CD14-positive monocyte (primary cell): Measurements from ENCODE around the gene IL12RB1. TPM values are rescaled to one million over a fixed set of nuclear protein-coding genes. Genes with fewer than 3 reads are reported as not detected.
A peak's percentile ranks its signal among the peaks of the same experiment; 100 is the strongest.

Experiments used
- DNase-seq, 3 donors: peaks; one replicate each; pipeline ENCODE4 v3.0.0-alpha.2; 2011 to 2022
- H2AFZ ChIP-seq: 2 replicates; pipeline ENCODE4 v1.6.0; 2012; ENCODE audit warnings: mild to moderate bottlenecking, low read depth, low read length, inconsistent platforms; ENCODE audit not compliant: insufficient read depth, poor library complexity, severe bottlenecking
- H3K27ac ChIP-seq, 2 donors: 1 replicate in 1 of 2; 2 replicates in 1 of 2; pipeline ENCODE4 v1.5.1; 2012 to 2013; ENCODE audit warnings: low read length in 2 of 2, control low read depth in 1 of 2, inconsistent platforms in 1 of 2, low read depth in 1 of 2, mild to moderate bottlenecking in 1 of 2
- H3K27me3 ChIP-seq, 2 donors: one replicate each; pipeline versions ENCODE4 v1.6.0 to v1.6.1; 2011 to 2013; ENCODE audit warnings: low read length in 2 of 2; ENCODE audit not compliant: control insufficient read depth in 2 of 2, insufficient read depth in 2 of 2
- H3K36me3 ChIP-seq, 2 donors: replicated peaks in 1 of 2; 1 replicate in 1 of 2; 2 replicates in 1 of 2; pipeline versions ENCODE4 v1.5.1 to v1.6.1; 2012 to 2013; ENCODE audit warnings: low read length in 2 of 2, control low read depth in 1 of 2, inconsistent platforms in 1 of 2, mild to moderate bottlenecking in 1 of 2; ENCODE audit not compliant: insufficient read depth in 2 of 2, control insufficient read depth in 1 of 2
- H3K4me1 ChIP-seq, 2 donors: 1 replicate in 1 of 2; 2 replicates in 1 of 2; pipeline versions ENCODE4 v1.5.1 to v1.6.1; 2012 to 2013; ENCODE audit warnings: low read length in 2 of 2, control low read depth in 1 of 2, inconsistent platforms in 1 of 2, mild to moderate bottlenecking in 1 of 2, moderate library complexity in 1 of 2; ENCODE audit not compliant: insufficient read depth in 2 of 2, control insufficient read depth in 1 of 2
- H3K4me2 ChIP-seq: replicated peaks from 2 replicates; pipeline ENCODE3; 2012; ENCODE audit warnings: low read length, moderate library complexity, mild to moderate bottlenecking; ENCODE audit not compliant: poor library complexity, severe bottlenecking; ENCODE audit errors: extremely low read depth
- H3K4me3 ChIP-seq, 3 experiments: fragments of 200-600 bp in 1 of 3; sonication (generic) in 1 of 3; replicated peaks in 1 of 3; 1 replicate in 2 of 3; 2 replicates in 1 of 3; pipeline ENCODE4 v1.5.1; 2011 to 2013; ENCODE audit warnings: low read length in 3 of 3, mild to moderate bottlenecking in 3 of 3, control low read depth in 2 of 3, low read depth in 2 of 3, inconsistent platforms in 1 of 3, moderate library complexity in 1 of 3
- H3K79me2 ChIP-seq: 2 replicates; pipeline ENCODE4 v1.6.0; 2012; ENCODE audit warnings: mild to moderate bottlenecking, control low read depth, inconsistent platforms, low read length, moderate library complexity; ENCODE audit not compliant: insufficient read depth
- H3K9ac ChIP-seq: 2 replicates; pipeline ENCODE4 v1.6.0; 2017; ENCODE audit warnings: low read length, mild to moderate bottlenecking; ENCODE audit not compliant: insufficient read depth, poor library complexity, severe bottlenecking
- H3K9me3 ChIP-seq, 2 donors: replicated peaks in 1 of 2; 1 replicate in 1 of 2; 2 replicates in 1 of 2; pipeline versions ENCODE4 v1.5.1 to v1.6.1; 2012 to 2013; ENCODE audit warnings: low read length in 2 of 2, control low read depth in 1 of 2; ENCODE audit not compliant: control insufficient read depth in 1 of 2, insufficient read depth in 1 of 2
- H4K20me1 ChIP-seq: 2 replicates; pipeline ENCODE4 v1.6.0; 2012; ENCODE audit warnings: mild to moderate bottlenecking, low read length, control low read depth, moderate library complexity; ENCODE audit not compliant: insufficient read depth
- H3K27ac Mint-ChIP-seq, 7 donors: one replicate each; pipeline ENCODE4 v1.8.0; 2020; ENCODE audit warnings: mild to moderate bottlenecking in 7 of 7, mixed read lengths in 7 of 7, moderate library complexity in 6 of 7, inconsistent platforms in 2 of 7
- H3K27me3 Mint-ChIP-seq, 3 donors: one replicate each; pipeline ENCODE4 v1.8.0; 2021 to 2022; ENCODE audit warnings: low read depth in 3 of 3, mild to moderate bottlenecking in 3 of 3, mixed read lengths in 3 of 3, moderate library complexity in 3 of 3, inconsistent platforms in 1 of 3
- H3K36me3 Mint-ChIP-seq, 2 donors: one replicate each; pipeline ENCODE4 v1.8.0; 2020; ENCODE audit warnings: mixed read lengths in 2 of 2, inconsistent platforms in 1 of 2, mild to moderate bottlenecking in 1 of 2
- H3K4me1 Mint-ChIP-seq: one replicate; pipeline ENCODE4 v1.8.0; 2020; ENCODE audit warnings: mild to moderate bottlenecking, mixed read lengths
- H3K4me3 Mint-ChIP-seq, 2 donors: one replicate each; pipeline ENCODE4 v1.8.0; 2020; ENCODE audit warnings: mild to moderate bottlenecking in 2 of 2, mixed read lengths in 2 of 2, moderate library complexity in 1 of 2
- H3K9me3 Mint-ChIP-seq, 7 donors: one replicate each; pipeline ENCODE4 v1.8.0; 2020 to 2022; ENCODE audit warnings: mixed read lengths in 7 of 7, mild to moderate bottlenecking in 6 of 7, moderate library complexity in 6 of 7, inconsistent platforms in 2 of 7
- WGBS: methylation state at CpG from one replicate; pipeline ENCODE4 v1.1.5; 2013; ENCODE audit warnings: missing lambda C conversion rate; ENCODE audit not compliant: insufficient coverage; 5-methylcytosine and 5-hydroxymethylcytosine counted together
- intact Hi-C, 2 donors: fragments of 100-400 bp; cut with micrococcal nuclease; formaldehyde crosslinking; loops; one replicate each; pipeline versions ENCODE4 v1.15.0 to v1.15.1; 2023
- polyA plus RNA-seq, 3 donors: library from polyadenylated mRNA; depleted of rRNA in 1 of 3; unstranded in 2 of 3; stranded (reverse) in 1 of 3; fragments of 300-500 nt in 2 of 3; fragments of >200 nt in 1 of 3; fragmentation: Illumina TruSeq in 2 of 3; gene quantifications; 1 replicate in 2 of 3; 2 replicates in 1 of 3; pipeline ENCODE4 v1.2.3, GENCODE V29; 2012 to 2021
- TF ChIP-seq, protein P1 (sequence below): fragments of 200-600 bp; IDR thresholded peaks from one replicate; pipeline ENCODE4 v1.8.0; 2022; ENCODE audit warnings: antibody characterized with exemption, mild to moderate bottlenecking

The IL12RB1 gene
- polyA plus RNA-seq, 3 donors = 7.8 to 17.5 (median 7.9) TPM

GRCh38 chr19:18065173-18065495, 21.6 kb downstream of the IL12RB1 start:
- H2AFZ ChIP-seq = no peak overlapping the region
- H3K9me3 Mint-ChIP-seq = peaks cover 0 to 4% (median 1%) of the 10 kb centered on the region in 7 donors
- H3K4me3 Mint-ChIP-seq = no peak overlapping the region
- no peak overlapping the region for H3K27ac ChIP-seq
- H4K20me1 ChIP-seq = no peaks in the 10 kb centered on the region
- H3K36me3 ChIP-seq = no peaks in the 10 kb centered on the region
- 100% methylated on average over 1 of the region's 1 CpG for WGBS
- no peak overlapping the region for H3K9ac ChIP-seq
- H3K36me3 Mint-ChIP-seq = peaks cover 1 to 13% of the 10 kb centered on the region in 2 donors
- H3K79me2 ChIP-seq = no peaks in the 10 kb centered on the region
- no peak overlapping the region for H3K4me3 ChIP-seq
- H3K27me3 Mint-ChIP-seq = peaks cover 0 to 1% (median 0%) of the 10 kb centered on the region in 3 donors
- H3K4me1 ChIP-seq = no peaks in the 10 kb centered on the region
- H3K4me1 Mint-ChIP-seq = peaks cover 2% of the 10 kb centered on the region
- TF ChIP-seq, protein P1, sequence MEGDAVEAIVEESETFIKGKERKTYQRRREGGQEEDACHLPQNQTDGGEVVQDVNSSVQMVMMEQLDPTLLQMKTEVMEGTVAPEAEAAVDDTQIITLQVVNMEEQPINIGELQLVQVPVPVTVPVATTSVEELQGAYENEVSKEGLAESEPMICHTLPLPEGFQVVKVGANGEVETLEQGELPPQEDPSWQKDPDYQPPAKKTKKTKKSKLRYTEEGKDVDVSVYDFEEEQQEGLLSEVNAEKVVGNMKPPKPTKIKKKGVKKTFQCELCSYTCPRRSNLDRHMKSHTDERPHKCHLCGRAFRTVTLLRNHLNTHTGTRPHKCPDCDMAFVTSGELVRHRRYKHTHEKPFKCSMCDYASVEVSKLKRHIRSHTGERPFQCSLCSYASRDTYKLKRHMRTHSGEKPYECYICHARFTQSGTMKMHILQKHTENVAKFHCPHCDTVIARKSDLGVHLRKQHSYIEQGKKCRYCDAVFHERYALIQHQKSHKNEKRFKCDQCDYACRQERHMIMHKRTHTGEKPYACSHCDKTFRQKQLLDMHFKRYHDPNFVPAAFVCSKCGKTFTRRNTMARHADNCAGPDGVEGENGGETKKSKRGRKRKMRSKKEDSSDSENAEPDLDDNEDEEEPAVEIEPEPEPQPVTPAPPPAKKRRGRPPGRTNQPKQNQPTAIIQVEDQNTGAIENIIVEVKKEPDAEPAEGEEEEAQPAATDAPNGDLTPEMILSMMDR = no peak
- no peaks in the 10 kb centered on the region for H3K27me3 ChIP-seq
- H3K4me2 ChIP-seq = no peak overlapping the region
- H3K9me3 ChIP-seq = no peaks in the 10 kb centered on the region
- no peak overlapping the region for H3K27ac Mint-ChIP-seq
- intact Hi-C loops = loop anchor here in 1 of 2 donors (10.0 kb wide), 1 partner anchor 190 kb away; a partner anchor contains a TSS
- no peak for DNase-seq

- Histone ChIP-seq H3K79me2 (no peaks in the 10 kb centered on the region), H3K4me1 (peaks cover 3 to 4% of the 10 kb centered on the region in 2 donors), H3K27ac (no peak overlapping the region), H3K9me3 (no peaks in the 10 kb centered on the region), H3K27me3 (no peaks in the 10 kb centered on the region), H3K36me3 (no peaks in the 10 kb centered on the region), H3K9ac (no peak overlapping the region), H3K4me3 (no peak overlapping the region), H2AFZ (no peak overlapping the region), H3K4me2 (no peak overlapping the region), H4K20me1 (no peaks in the 10 kb centered on the region)
- peak overlapping the region in 2 of 7 donors; percentile 1 to 85 for H3K27ac Mint-ChIP-seq
- no peak overlapping the region for H3K4me3 Mint-ChIP-seq
- WGBS = 86% methylated on average over 3 of the region's 5 CpGs
- TF ChIP-seq, protein P1 = peak; percentile 55
- peaks cover 5 to 16% of the 10 kb centered on the region in 2 donors for H3K36me3 Mint-ChIP-seq
- intact Hi-C loops = loop anchor here (5.0 to 10.0 kb wide), 2 partner anchors 189 to 191 kb away; a partner anchor contains a TSS
- peaks cover 0 to 4% (median 1%) of the 10 kb centered on the region in 7 donors for H3K9me3 Mint-ChIP-seq
- peaks cover 0 to 1% (median 0%) of the 10 kb centered on the region in 3 donors for H3K27me3 Mint-ChIP-seq
- H3K4me1 Mint-ChIP-seq = peaks cover 5% of the 10 kb centered on the region
- DNase-seq = peak in 1 of 3 donors; percentile 44
Observed at GRCh38 chr19:18063463-18063862, 23.3 kb downstream of the IL12RB1 start.
